H1 (cell line): ENCODE data around the gene PSD2. TPM values are rescaled to one million over a fixed set of nuclear protein-coding genes. Genes with fewer than 3 reads are reported as not detected.
A peak's percentile ranks its signal among the peaks of the same experiment; 100 is the strongest.

Source experiments
- CTCF ChIA-PET: fragments of 300-600 bp; sonication (Branson Sonifier 250); formaldehyde crosslinking; loops from one replicate; lab custom pipeline; 2021; ENCODE audit not compliant: partially characterized antibody; lab: Charles Lee
- POLR2A ChIA-PET: fragments of 300-600 bp; sonication (Branson Sonifier 250); formaldehyde crosslinking; loops from one replicate; lab custom pipeline; 2021; ENCODE audit warnings: inconsistent platforms; ENCODE audit not compliant: partially characterized antibody; lab: Charles Lee
- DNase-seq, 2 experiments: peaks; one replicate each; pipeline versions ENCODE4 v3.0.0 to v3.0.0-alpha.2; 2010 to 2022; ENCODE audit warnings: low spot score in 2 of 2, low read depth in 1 of 2, mixed read lengths in 1 of 2
- FAIRE-seq: peaks from 2 replicates; lab custom pipeline; 2011; peaks lifted over from hg19 to GRCh38; lab: Jason Lieb, UNC
- H2AFZ ChIP-seq: 2 replicates; pipeline ENCODE4 v1.8.1; 2012; ENCODE audit warnings: low read length, inconsistent platforms
- H2AK5ac ChIP-seq: 2 replicates; pipeline ENCODE4 v1.6.1; 2013; ENCODE audit warnings: low read depth, low read length
- H2BK120ac ChIP-seq: replicated peaks from 2 replicates; pipeline ENCODE3; 2013; ENCODE audit warnings: low read depth, low read length, inconsistent platforms
- H2BK12ac ChIP-seq: 2 replicates; pipeline ENCODE4 v1.6.1; 2013; ENCODE audit warnings: low read depth, low read length
- H2BK15ac ChIP-seq: 2 replicates; pipeline ENCODE4 v1.6.1; 2013; ENCODE audit warnings: low read length
- H2BK20ac ChIP-seq: 2 replicates; pipeline ENCODE4 v1.6.1; 2013; ENCODE audit warnings: low read length
- H2BK5ac ChIP-seq: 2 replicates; pipeline ENCODE4 v1.6.1; 2013; ENCODE audit warnings: low read depth, low read length
- H3K14ac ChIP-seq: 2 replicates; pipeline ENCODE4 v1.6.1; 2013; ENCODE audit warnings: inconsistent platforms; ENCODE audit not compliant: insufficient read length
- H3K18ac ChIP-seq: 2 replicates; pipeline ENCODE4 v1.6.1; 2013; ENCODE audit warnings: low read length; ENCODE audit errors: extremely low read depth
- H3K23ac ChIP-seq: 2 replicates; pipeline ENCODE4 v1.6.1; 2013; ENCODE audit warnings: inconsistent platforms; ENCODE audit not compliant: insufficient read length
- H3K23me2 ChIP-seq: 2 replicates; pipeline ENCODE4 v1.6.1; 2013; ENCODE audit warnings: low read depth, low read length
- H3K27ac ChIP-seq: 2 replicates; pipeline ENCODE4 v1.6.1; 2011; ENCODE audit warnings: low read depth, low read length, inconsistent platforms
- H3K27me3 ChIP-seq, 4 experiments: replicated peaks in 1 of 4; 1 replicate in 1 of 4; 2 replicates in 3 of 4; pipeline versions ENCODE4 v1.6.1 to v1.8.1; 2011 to 2013; ENCODE audit warnings: low read length in 3 of 4, mild to moderate bottlenecking in 3 of 4, inconsistent platforms in 2 of 4, mixed read lengths in 2 of 4, moderate library complexity in 1 of 4; ENCODE audit not compliant: control insufficient read depth in 3 of 4, insufficient read depth in 3 of 4; ENCODE audit errors: extremely low read depth in 1 of 4
- H3K36me3 ChIP-seq, 4 experiments: 2 replicates each; pipeline versions ENCODE4 v1.6.1 to v1.8.1; 2011 to 2013; ENCODE audit warnings: mild to moderate bottlenecking in 4 of 4, low read length in 3 of 4, moderate library complexity in 2 of 4, control low read depth in 1 of 4, inconsistent platforms in 1 of 4; ENCODE audit not compliant: insufficient read depth in 4 of 4, control insufficient read depth in 2 of 4
- H3K4ac ChIP-seq: replicated peaks from 2 replicates; pipeline ENCODE3; 2013; ENCODE audit warnings: low read length, low read depth, mixed read lengths, inconsistent platforms; ENCODE audit not compliant: insufficient read length
- H3K4me1 ChIP-seq, 4 experiments: replicated peaks in 1 of 4; 1 replicate in 1 of 4; 2 replicates in 3 of 4; pipeline versions ENCODE4 v1.6.1 to v1.8.1; 2011 to 2013; ENCODE audit warnings: low read length in 3 of 4, inconsistent platforms in 2 of 4, mixed read lengths in 1 of 4; ENCODE audit not compliant: insufficient read depth in 4 of 4, control insufficient read depth in 3 of 4
- H3K4me2 ChIP-seq, 2 experiments: 2 replicates each; pipeline versions ENCODE4 v1.6.1 to v1.8.1; 2011 to 2013; ENCODE audit warnings: low read depth in 2 of 2, low read length in 2 of 2, control low read depth in 1 of 2, inconsistent platforms in 1 of 2, mild to moderate bottlenecking in 1 of 2; ENCODE audit not compliant: insufficient read depth in 1 of 2
- H3K4me3 ChIP-seq, 4 experiments: fragments of 200-600, 300-600 bp in 1 of 4; sonication (generic), shearing (Covaris generic), sonication (Bioruptor Twin) in 1 of 4; 2 replicates each; pipeline versions ENCODE4 v1.5.1 to v1.8.1; 2011 to 2016; ENCODE audit warnings: low read length in 4 of 4, low read depth in 3 of 4, control low read depth in 2 of 4, inconsistent platforms in 2 of 4, mild to moderate bottlenecking in 2 of 4, mixed read lengths in 1 of 4, moderate library complexity in 1 of 4; ENCODE audit not compliant: insufficient read depth in 2 of 4; ENCODE audit errors: extremely low read depth in 1 of 4
- H3K56ac ChIP-seq: replicated peaks from 2 replicates; pipeline ENCODE3; 2013; ENCODE audit warnings: low read depth, mild to moderate bottlenecking, mixed read lengths, low read length, inconsistent platforms; ENCODE audit not compliant: insufficient read length
- H3K79me1 ChIP-seq: 2 replicates; pipeline ENCODE4 v1.6.1; 2013; ENCODE audit warnings: low read depth, low read length, control low read depth
- H3K79me2 ChIP-seq, 2 experiments: 2 replicates each; pipeline versions ENCODE4 v1.6.1 to v1.8.1; 2012 to 2013; ENCODE audit warnings: low read length in 2 of 2, mild to moderate bottlenecking in 2 of 2, inconsistent platforms in 1 of 2; ENCODE audit not compliant: insufficient read depth in 2 of 2, control insufficient read depth in 1 of 2
- H3K9ac ChIP-seq, 4 experiments: replicated peaks in 1 of 4; 1 replicate in 1 of 4; 2 replicates in 3 of 4; pipeline versions ENCODE4 v1.6.1 to v1.8.1; 2011 to 2013; ENCODE audit warnings: low read depth in 3 of 4, low read length in 3 of 4, control low read depth in 2 of 4, mild to moderate bottlenecking in 2 of 4, moderate library complexity in 2 of 4, inconsistent platforms in 1 of 4; ENCODE audit errors: extremely low read depth in 1 of 4
- H3K9me3 ChIP-seq, 2 experiments: 2 replicates each; pipeline versions ENCODE4 v1.6.1 to v1.8.1; 2012 to 2013; ENCODE audit warnings: mild to moderate bottlenecking in 2 of 2, moderate library complexity in 2 of 2, control low read depth in 1 of 2, inconsistent platforms in 1 of 2, low read depth in 1 of 2, low read length in 1 of 2, mixed read lengths in 1 of 2; ENCODE audit not compliant: insufficient read depth in 2 of 2
- H4K20me1 ChIP-seq, 2 experiments: replicated peaks in 1 of 2; 2 replicates each; pipeline versions ENCODE3 to v1.8.1; 2011 to 2013; ENCODE audit warnings: inconsistent platforms in 2 of 2, low read length in 2 of 2, mild to moderate bottlenecking in 1 of 2; ENCODE audit not compliant: insufficient read depth in 2 of 2, control insufficient read depth in 1 of 2
- H4K5ac ChIP-seq: 2 replicates; pipeline ENCODE4 v1.6.1; 2013; ENCODE audit warnings: low read length, low read depth, mixed read lengths, inconsistent platforms; ENCODE audit not compliant: insufficient read length
- H4K8ac ChIP-seq: 2 replicates; pipeline ENCODE4 v1.8.0; 2013; ENCODE audit warnings: mild to moderate bottlenecking, moderate library complexity, low read length, inconsistent platforms; ENCODE audit not compliant: insufficient read depth; ENCODE audit errors: extremely low read depth
- H4K91ac ChIP-seq: replicated peaks from 2 replicates; pipeline ENCODE3; 2013; ENCODE audit warnings: low read length, mixed read lengths, inconsistent platforms; ENCODE audit not compliant: insufficient read length
- BRCA1 ChIP-seq: IDR thresholded peaks from 2 replicates; pipeline ENCODE4 v1.6.1; 2012; ENCODE audit warnings: low read depth, low read length, improper control_type of control experiment
- EZH2 ChIP-seq: fragments of 200-600 bp; sonication (generic); IDR thresholded peaks from 2 replicates; pipeline ENCODE4 v1.7.1; 2012; ENCODE audit warnings: low read depth, mild to moderate bottlenecking, moderate library complexity, low read length, inconsistent platforms; ENCODE audit not compliant: severe bottlenecking
- KDM5A ChIP-seq: fragments of 200-600 bp; IDR thresholded peaks from 2 replicates; pipeline ENCODE4 v1.7.1; 2012; ENCODE audit warnings: mild to moderate bottlenecking, low read length, inconsistent platforms, mixed read lengths
- WGBS, 2 experiments: shearing (Covaris generic) in 1 of 2; methylation state at CpG; one replicate each; pipeline versions ENCODE4 v1.1.6 to v1.1.7; 2013 to 2015; ENCODE audit warnings: low lambda C conversion rate in 2 of 2, mixed read lengths in 2 of 2, inconsistent platforms in 1 of 2, low coverage in 1 of 2, missing lambda C conversion rate in 1 of 2; ENCODE audit not compliant: insufficient replicate concordance in 2 of 2, insufficient coverage in 1 of 2, insufficient read length in 1 of 2; ENCODE audit errors: extremely low coverage in 1 of 2, missing lambda C conversion rate in 1 of 2; 5-methylcytosine and 5-hydroxymethylcytosine counted together
- polyA plus RNA-seq, 7 experiments: library from polyadenylated mRNA; depleted of rRNA in 3 of 7; stranded (reverse) in 5 of 7; unstranded in 2 of 7; fragments of >200 nt in 5 of 7; fragments of 200-250 nt in 2 of 7; gene quantifications; 1 replicate in 5 of 7; 2 replicates in 1 of 7; 4 replicates in 1 of 7; pipeline versions ENCODE4 v1.2.1 to v1.2.3, GENCODE V29; 2011 to 2013; ENCODE audit warnings: missing spikeins in 2 of 7, mixed read lengths in 2 of 7
- total RNA-seq: library from RNA; stranded (reverse); fragmentation: NEBNext Ultra II Directional; extraction: Animal tissue kit (Norgen Biotek cat#: 25700); gene quantifications from 2 replicates; pipeline ENCODE4 v1.2.1, GENCODE V29; 2021

The PSD2 gene
- total and polyA plus RNA-seq, 2 of the 8 experiments (the other 6 are each of a cell fraction or from before 2014, with no cell fraction given), result 0.06 to 0.14 TPM

DNA sequence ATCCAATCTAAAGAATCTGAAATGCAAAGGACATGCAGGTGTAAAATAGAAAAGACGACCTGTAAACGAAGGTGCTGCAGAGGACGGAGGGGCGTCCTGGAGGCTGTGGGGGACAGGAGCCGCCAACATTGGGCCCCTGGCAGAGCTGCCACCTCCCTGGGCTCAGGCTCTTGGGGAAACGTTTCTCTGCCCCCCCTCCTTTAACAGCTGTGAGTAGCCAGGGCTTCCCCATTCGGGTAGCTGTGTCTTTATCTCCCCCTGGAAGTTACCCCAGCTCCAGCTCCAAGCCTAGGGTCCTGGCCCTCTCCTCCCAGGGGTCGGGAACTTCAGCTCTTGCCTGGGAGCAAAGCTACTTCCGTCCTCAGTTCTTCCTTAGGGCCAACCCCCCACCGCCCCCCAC, 51.5 kb downstream of the PSD2 start:
- Histone ChIP-seq H3K9ac (no peak overlapping the region), H3K4me1 (peaks cover 0 to 2% (median 1%) of the 10 kb centered on the region in 4 experiments; a peak in 5 of 7 replicates), H2BK15ac (no peak overlapping the region), H3K36me3 (no peaks in the 10 kb centered on the region), H4K20me1 (peaks cover 3 to 7% of the 10 kb centered on the region in 2 experiments), H3K4me3 (no peak overlapping the region), H3K27ac (no peak overlapping the region), H4K91ac (no peak overlapping the region), H2BK5ac (no peak overlapping the region), H3K23ac (no peak overlapping the region), H3K79me2 (no peaks in the 10 kb centered on the region), H2AK5ac (no peak overlapping the region), H2BK12ac (no peak overlapping the region), H4K5ac (no peak overlapping the region), H3K14ac (no peak overlapping the region), H2BK120ac (no peak overlapping the region), H3K79me1 (no peaks in the 10 kb centered on the region), H2AFZ (no peak overlapping the region), H3K9me3 (no peaks in the 10 kb centered on the region), H3K56ac (no peak overlapping the region), H3K18ac (no peak overlapping the region), H3K4me2 (no peak overlapping the region), H3K27me3 (peaks cover 16 to 55% (median 49%) of the 10 kb centered on the region in 4 experiments), H3K23me2 (peaks cover 5% of the 10 kb centered on the region; the same call in 1 of the 2 replicates), H3K4ac (no peak overlapping the region), H2BK20ac (no peak overlapping the region), H4K8ac (no peak overlapping the region)
- DNase-seq (no peak), FAIRE-seq (no peak)
- WGBS, 2 experiments, result 58% methylated on average over 8 of the region's 10 CpGs; no CpG with 5 or more reads in 1 of the 2 experiments
- no peak for TF ChIP-seq BRCA1
- no peak for TF ChIP-seq KDM5A
- TF ChIP-seq EZH2, result peak; percentile 49
- ChIA-PET CTCF (interaction anchor here (0.8 to 7.1 kb wide), 14 partner anchors 9 to 213 kb away, joined by 3 to 113 read pairs (median 4); no protein-coding TSS in a partner anchor), POLR2A (interaction anchor here (1.0 kb wide), 1 partner anchor 21 kb away, joined by 3 read pairs; no protein-coding TSS in a partner anchor)
